ENCODE data around the gene OR13C3.

DNA sequence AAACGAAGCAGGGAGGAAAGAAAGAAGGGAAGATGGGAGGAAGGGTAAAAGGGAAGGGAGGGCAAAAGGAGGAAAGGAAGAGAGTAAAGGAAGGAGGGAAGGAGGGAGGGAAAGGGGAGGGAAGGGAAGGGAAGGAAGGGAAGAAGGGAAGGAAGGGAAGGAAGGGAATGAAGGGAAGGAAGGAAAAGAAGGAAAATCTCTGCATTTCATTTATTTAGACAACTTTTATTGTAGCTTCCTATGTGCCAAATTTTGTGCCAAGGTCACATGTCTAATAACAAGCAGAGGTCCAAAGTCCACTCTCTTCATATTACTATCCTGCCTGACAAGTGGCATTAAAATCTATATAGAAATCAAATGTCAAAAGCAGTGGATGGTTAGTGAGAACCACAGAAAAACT lies 2.6 kb upstream of the OR13C3 start:
- no peak for TF ChIP-seq POLR2A (IDR thresholded peaks at IDR 0.05)
- TF ChIP-seq, protein P1, sequence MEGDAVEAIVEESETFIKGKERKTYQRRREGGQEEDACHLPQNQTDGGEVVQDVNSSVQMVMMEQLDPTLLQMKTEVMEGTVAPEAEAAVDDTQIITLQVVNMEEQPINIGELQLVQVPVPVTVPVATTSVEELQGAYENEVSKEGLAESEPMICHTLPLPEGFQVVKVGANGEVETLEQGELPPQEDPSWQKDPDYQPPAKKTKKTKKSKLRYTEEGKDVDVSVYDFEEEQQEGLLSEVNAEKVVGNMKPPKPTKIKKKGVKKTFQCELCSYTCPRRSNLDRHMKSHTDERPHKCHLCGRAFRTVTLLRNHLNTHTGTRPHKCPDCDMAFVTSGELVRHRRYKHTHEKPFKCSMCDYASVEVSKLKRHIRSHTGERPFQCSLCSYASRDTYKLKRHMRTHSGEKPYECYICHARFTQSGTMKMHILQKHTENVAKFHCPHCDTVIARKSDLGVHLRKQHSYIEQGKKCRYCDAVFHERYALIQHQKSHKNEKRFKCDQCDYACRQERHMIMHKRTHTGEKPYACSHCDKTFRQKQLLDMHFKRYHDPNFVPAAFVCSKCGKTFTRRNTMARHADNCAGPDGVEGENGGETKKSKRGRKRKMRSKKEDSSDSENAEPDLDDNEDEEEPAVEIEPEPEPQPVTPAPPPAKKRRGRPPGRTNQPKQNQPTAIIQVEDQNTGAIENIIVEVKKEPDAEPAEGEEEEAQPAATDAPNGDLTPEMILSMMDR (IDR thresholded peaks at IDR 0.05): no peak

Data from testis (tissue), 2 donors.